Body of pancreas (tissue), 4 donors: Measurements from ENCODE around the gene DAGLB. TPM values are rescaled to one million over a fixed set of nuclear protein-coding genes. Genes with fewer than 3 reads are reported as not detected.
"Not testable (repeated sequence)": the region's sequence is repeated elsewhere in the genome, so short reads cannot be mapped to it uniquely, and the experiment has no call there.

Source experiments
- ATAC-seq: fragments of 150-250 bp; one replicate; pipeline ENCODE4 v1.9.1; 2016
- DNase-seq, 4 donors: peaks; one replicate each; pipeline ENCODE4 v3.0.0-alpha.2; 2019
- H3K27ac ChIP-seq, 4 donors: fragments of 200-600 bp; sonication (generic); 1 replicate in 3 of 4; 2 replicates in 1 of 4; pipeline versions ENCODE4 v1.5.1 to v1.6.1; 2016 to 2019; ENCODE audit warnings: mild to moderate bottlenecking in 1 of 4, mixed read lengths in 1 of 4, moderate library complexity in 1 of 4
- H3K27me3 ChIP-seq, 2 donors: fragments of 200-600 bp; sonication (generic); one replicate each; pipeline ENCODE4 v1.6.0; 2016; ENCODE audit warnings: mild to moderate bottlenecking in 1 of 2
- H3K36me3 ChIP-seq, 2 donors: fragments of 200-600 bp; sonication (generic); replicated peaks in 1 of 2; 2 replicates each; pipeline ENCODE4 v1.5.1; 2016; ENCODE audit warnings: low read depth in 2 of 2; ENCODE audit not compliant: insufficient read depth in 1 of 2
- H3K4me1 ChIP-seq: fragments of 200-600 bp; sonication (generic); one replicate; pipeline ENCODE4 v1.6.0; 2016
- H3K4me3 ChIP-seq, 2 donors: fragments of 200-600 bp; sonication (generic); 1 replicate in 1 of 2; 2 replicates in 1 of 2; pipeline ENCODE4 v1.5.1; 2016 to 2019
- H3K9me3 ChIP-seq, 3 donors: fragments of 200-600 bp; sonication (generic); 1 replicate in 2 of 3; 2 replicates in 1 of 3; pipeline ENCODE4 v1.5.1; 2016
- POLR2A ChIP-seq, 3 donors: fragments of 450-650 bp; IDR thresholded peaks; one replicate each; pipeline ENCODE4 v1.6.1; 2016; ENCODE audit warnings: antibody characterized with exemption in 3 of 3, mild to moderate bottlenecking in 2 of 3
- WGBS, 2 donors: methylation state at CpG; one replicate each; pipeline ENCODE4 v1.1.5; 2017; 5-methylcytosine and 5-hydroxymethylcytosine counted together
- intact Hi-C: fragments of 100-400 bp; cut with DNase I; formaldehyde crosslinking; loops from one replicate; pipeline ENCODE4 v1.15.1; 2023
- total RNA-seq, 2 donors: library from RNA; depleted of rRNA; stranded (reverse); fragments of >200 nt; gene quantifications; one replicate each; pipeline ENCODE4 v1.1.0, GENCODE V29; 2016
- TF ChIP-seq, protein P1 (sequence below), 7 experiments: fragments of 450-650 bp in 4 of 7; fragments of 200-600 bp in 3 of 7; sonication (generic) in 3 of 7; IDR thresholded peaks; one replicate each; pipeline ENCODE4 v1.5.1; 2016 to 2019; ENCODE audit warnings: antibody characterized with exemption in 7 of 7

The DAGLB gene
- total RNA-seq, 2 donors from 2014 or later, result 7.8 to 34.6 TPM

- Histone ChIP-seq H3K36me3 (peaks cover 0 to 1% of the 10 kb centered on the region in 2 donors), H3K27me3 (no peaks in the 10 kb centered on the region), H3K27ac (peak overlapping the region in 3 of 4 donors; percentile 77 to 90 (median 87)), H3K4me3 (no peak overlapping the region), H3K4me1 (peaks cover 51% of the 10 kb centered on the region), H3K9me3 (no peaks in the 10 kb centered on the region)
- ATAC-seq (no peak), DNase-seq (no peak)
- 92 to 93% methylated on average over 3 of the region's 3 CpGs for WGBS, 2 donors
- intact Hi-C loops, result no loop called here
- TF ChIP-seq, protein P1, sequence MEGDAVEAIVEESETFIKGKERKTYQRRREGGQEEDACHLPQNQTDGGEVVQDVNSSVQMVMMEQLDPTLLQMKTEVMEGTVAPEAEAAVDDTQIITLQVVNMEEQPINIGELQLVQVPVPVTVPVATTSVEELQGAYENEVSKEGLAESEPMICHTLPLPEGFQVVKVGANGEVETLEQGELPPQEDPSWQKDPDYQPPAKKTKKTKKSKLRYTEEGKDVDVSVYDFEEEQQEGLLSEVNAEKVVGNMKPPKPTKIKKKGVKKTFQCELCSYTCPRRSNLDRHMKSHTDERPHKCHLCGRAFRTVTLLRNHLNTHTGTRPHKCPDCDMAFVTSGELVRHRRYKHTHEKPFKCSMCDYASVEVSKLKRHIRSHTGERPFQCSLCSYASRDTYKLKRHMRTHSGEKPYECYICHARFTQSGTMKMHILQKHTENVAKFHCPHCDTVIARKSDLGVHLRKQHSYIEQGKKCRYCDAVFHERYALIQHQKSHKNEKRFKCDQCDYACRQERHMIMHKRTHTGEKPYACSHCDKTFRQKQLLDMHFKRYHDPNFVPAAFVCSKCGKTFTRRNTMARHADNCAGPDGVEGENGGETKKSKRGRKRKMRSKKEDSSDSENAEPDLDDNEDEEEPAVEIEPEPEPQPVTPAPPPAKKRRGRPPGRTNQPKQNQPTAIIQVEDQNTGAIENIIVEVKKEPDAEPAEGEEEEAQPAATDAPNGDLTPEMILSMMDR (IDR thresholded peaks at IDR 0.05), result no peak
- TF ChIP-seq POLR2A (IDR thresholded peaks at IDR 0.05), result no peak
Measured at GRCh38 chr7:6386779-6387178, 61.0 kb downstream of the DAGLB start.

- no peaks in the 10 kb centered on the region for H3K36me3 ChIP-seq
- 46 to 55% methylated on average over 4 of the region's 4 CpGs for WGBS, 2 donors
- ATAC-seq, result no peak
- no peak overlapping the region for H3K4me3 ChIP-seq
- peak overlapping the region; percentile 55 to 90 (median 82) for H3K27ac ChIP-seq
- no peaks in the 10 kb centered on the region for H3K27me3 ChIP-seq
- DNase-seq, result no peak
- H3K4me1 ChIP-seq, result peaks cover 57% of the 10 kb centered on the region
- intact Hi-C loops, result no loop called here
- TF ChIP-seq, protein P1 (IDR thresholded peaks at IDR 0.05), result no peak
- no peak for TF ChIP-seq POLR2A (IDR thresholded peaks at IDR 0.05)
- H3K9me3 ChIP-seq, result no peaks in the 10 kb centered on the region
Measured at GRCh38 chr7:6385909-6386560, 61.7 kb downstream of the DAGLB start.

GRCh38 chr7:6385110-6385781, 62.5 kb downstream of the DAGLB start:
- no peak for TF ChIP-seq POLR2A (IDR thresholded peaks at IDR 0.05)
- TF ChIP-seq, protein P1 (IDR thresholded peaks at IDR 0.05), result no peak

DNA sequence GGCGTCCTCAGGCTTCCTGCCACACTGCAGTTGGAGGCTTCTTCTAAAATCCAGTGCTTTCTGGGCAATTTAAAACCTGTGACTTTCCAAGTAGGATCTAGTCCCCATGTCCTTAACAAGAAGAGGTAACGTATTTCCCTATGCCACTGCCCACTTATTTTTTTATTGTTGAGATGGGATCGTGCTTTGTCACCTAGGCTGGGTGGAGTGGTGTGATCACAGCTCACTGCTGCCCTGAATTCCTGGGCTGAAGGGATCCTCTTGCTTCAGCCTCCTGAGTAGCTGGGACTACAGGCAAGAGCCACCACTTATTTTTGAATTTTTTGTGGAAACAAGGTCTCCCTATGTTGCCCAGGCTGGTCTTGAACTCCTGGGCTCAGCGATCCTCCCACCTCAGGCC, 63.4 kb downstream of the DAGLB start:
- no peak for ATAC-seq
- Histone ChIP-seq H3K9me3 (no peaks in the 10 kb centered on the region), H3K27ac (peak overlapping the region in 3 of 4 donors; percentile 77 to 90 (median 87)), H3K36me3 (no peaks in the 10 kb centered on the region), H3K4me3 (no peak overlapping the region), H3K4me1 (peaks cover 71% of the 10 kb centered on the region), H3K27me3 (no peaks in the 10 kb centered on the region)
- TF ChIP-seq POLR2A (IDR thresholded peaks at IDR 0.05), result no peak
- intact Hi-C loops, result no loop called here
- DNase-seq, result no peak
- WGBS, 2 donors, result 79 to 86% methylated on average over 4 of the region's 4 CpGs

More at GRCh38 chr7:6385110-6385781, 62.5 kb downstream of the DAGLB start:
- H3K4me1 ChIP-seq, result peaks cover 65% of the 10 kb centered on the region
- H3K36me3 ChIP-seq, result no peaks in the 10 kb centered on the region
- H3K27ac ChIP-seq, result peak overlapping the region; percentile 55 to 90 (median 82)
- intact Hi-C loops, result no loop called here
- H3K9me3 ChIP-seq, result no peaks in the 10 kb centered on the region
- H3K4me3 ChIP-seq, result no peak overlapping the region
- ATAC-seq (peak; percentile 96), DNase-seq (peak in 1 of 4 donors; percentile 56)
- H3K27me3 ChIP-seq, result no peaks in the 10 kb centered on the region
- WGBS, 2 donors, result 35 to 44% methylated on average over 5 of the region's 5 CpGs

GRCh38 chr7:6382817-6383216, 64.9 kb downstream of the DAGLB start:
- H3K27ac ChIP-seq, result peak overlapping the region in 1 of 4 donors; percentile 90
- ATAC-seq, result no peak
- no peak for DNase-seq
- 48 to 82% methylated on average over 5 of the region's 5 CpGs for WGBS, 2 donors
- no peaks in the 10 kb centered on the region for H3K36me3 ChIP-seq
- no peaks in the 10 kb centered on the region for H3K27me3 ChIP-seq
- no peaks in the 10 kb centered on the region for H3K9me3 ChIP-seq
- H3K4me3 ChIP-seq, result no peak overlapping the region
- TF ChIP-seq, protein P1 (IDR thresholded peaks at IDR 0.05), result no peak
- TF ChIP-seq POLR2A (IDR thresholded peaks at IDR 0.05), result no peak
- intact Hi-C loops, result no loop called here
- peaks cover 70% of the 10 kb centered on the region for H3K4me1 ChIP-seq

DNA sequence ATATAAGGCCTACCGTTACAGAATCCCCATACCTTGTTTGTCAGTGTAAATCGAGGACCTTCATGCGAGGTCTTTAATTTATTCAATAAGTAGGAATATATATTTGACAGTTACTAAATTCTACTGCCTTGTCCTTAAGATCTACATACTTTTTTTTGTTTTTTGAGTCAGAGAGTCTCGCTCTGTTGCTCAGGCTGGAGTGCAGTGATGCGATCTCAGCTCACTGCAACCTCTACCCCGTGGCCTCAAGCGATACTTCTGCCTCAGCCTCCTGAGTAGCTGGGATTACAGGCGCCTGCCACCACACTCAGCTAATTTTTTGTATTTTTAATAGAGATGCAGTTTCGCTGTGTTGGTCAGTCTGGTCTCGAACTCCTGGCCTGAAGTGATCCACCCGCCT, 65.9 kb downstream of the DAGLB start:
- H3K36me3 ChIP-seq, ATAC-seq, H3K4me3 ChIP-seq, DNase-seq, intact Hi-C loops, H3K27me3 ChIP-seq, H3K27ac ChIP-seq, H3K9me3 ChIP-seq: not testable (repeated sequence)
- WGBS, 2 donors, result 91 to 94% methylated on average over 11 of the region's 11 CpGs
- H3K4me1 ChIP-seq, result peaks cover 72% of the 10 kb centered on the region
